Stimulated activated CD8-positive, alpha-beta memory T cell treated with anti-CD3 and anti-CD28 coated beads, Interleukin-12 subunit alpha, Interleukin-12 subunit beta, amount 100 ng/mL, for 1 hour (primary cell): ENCODE data around the gene IP6K2.

ENCODE experiments used
- DNase-seq: peaks from one replicate; pipeline ENCODE4 v3.0.0-alpha.2; 2020; ENCODE audit warnings: low read depth

IP6K2 gene

GRCh38 chr3:48663489-48664312, 53.3 kb downstream of the IP6K2 start:
- peak; percentile 68 for DNase-seq

DNA sequence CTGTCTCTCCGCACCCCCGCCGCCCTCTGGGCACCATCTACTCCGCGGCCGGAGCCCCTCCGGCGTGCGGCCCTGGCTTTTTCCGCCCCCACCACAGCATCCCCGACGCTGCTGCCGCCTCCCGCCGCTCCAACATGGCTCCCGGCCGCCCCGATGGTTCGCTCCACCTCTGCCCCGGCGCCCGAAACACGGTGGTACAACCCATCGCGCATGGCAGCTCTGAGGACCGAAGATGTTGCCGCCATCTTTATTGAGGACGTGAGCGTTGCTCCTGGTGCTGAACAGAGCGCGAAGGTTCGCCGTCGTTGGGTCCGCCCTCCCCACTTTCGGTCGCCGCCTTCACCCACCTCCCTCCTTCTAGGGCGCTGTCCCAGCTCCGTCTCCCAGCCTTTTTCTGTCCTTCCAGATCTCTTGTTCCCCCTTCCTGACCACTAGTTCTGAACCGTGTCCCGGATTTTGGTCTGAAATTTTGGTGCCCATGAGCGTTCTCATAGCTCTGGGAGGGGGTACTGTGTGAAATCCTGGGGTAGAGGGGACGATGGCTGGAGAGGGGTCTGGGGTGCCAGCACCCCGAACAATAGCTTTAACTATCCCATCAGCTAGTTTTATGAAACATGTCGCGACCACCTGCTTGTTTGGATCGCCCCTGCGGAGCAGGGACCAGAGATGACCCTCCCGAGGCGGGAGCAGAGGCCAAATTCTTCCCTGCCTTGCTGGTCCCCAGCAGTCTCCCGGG, 54.1 kb downstream of the IP6K2 start, which contains the start of gene CELSR3:
Gene CELSR3, minus strand, starts transcription at position 134 of the 736 bp plus-strand sequence. CDS start 252 bp downstream, outside the sequence.
- DNase-seq: peak; percentile 19

DNA sequence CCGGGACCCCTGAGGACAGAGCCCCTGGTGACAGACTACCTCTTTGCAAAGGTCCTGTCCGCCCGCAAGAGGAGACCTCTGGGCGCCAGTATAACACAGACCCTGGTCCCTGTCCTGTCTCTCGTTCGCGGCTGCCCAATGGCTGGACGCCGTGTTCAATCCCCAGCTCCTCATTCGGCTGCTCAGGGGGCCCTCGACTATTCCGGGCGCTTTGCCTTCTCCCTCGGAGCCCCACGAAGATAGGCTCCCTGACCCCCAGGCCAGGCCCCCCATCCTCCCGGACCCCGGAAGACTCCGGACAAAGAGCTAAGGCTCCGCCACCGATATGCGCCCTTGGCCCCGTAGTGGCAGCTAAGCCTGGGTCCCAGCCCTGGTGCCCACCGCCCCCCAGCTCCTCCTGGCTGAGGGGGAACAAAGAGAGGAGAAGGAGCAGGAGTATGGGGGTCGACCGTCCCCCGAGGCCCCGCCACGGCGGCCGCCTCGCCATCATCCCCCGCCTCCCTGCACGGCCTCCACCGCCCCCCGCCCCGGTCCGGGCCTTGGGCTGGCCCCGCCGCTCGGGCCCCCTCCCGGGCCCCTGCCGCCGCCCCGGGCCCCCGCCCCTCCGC, 54.8 kb downstream of the IP6K2 start:
- DNase-seq: no peak

- DNase-seq: peak; percentile 64
Observed at GRCh38 chr3:48661501-48662144, 55.4 kb downstream of the IP6K2 start.

GRCh38 chr3:48660800-48661400, 56.1 kb downstream of the IP6K2 start:
- DNase-seq: no peak

DNA sequence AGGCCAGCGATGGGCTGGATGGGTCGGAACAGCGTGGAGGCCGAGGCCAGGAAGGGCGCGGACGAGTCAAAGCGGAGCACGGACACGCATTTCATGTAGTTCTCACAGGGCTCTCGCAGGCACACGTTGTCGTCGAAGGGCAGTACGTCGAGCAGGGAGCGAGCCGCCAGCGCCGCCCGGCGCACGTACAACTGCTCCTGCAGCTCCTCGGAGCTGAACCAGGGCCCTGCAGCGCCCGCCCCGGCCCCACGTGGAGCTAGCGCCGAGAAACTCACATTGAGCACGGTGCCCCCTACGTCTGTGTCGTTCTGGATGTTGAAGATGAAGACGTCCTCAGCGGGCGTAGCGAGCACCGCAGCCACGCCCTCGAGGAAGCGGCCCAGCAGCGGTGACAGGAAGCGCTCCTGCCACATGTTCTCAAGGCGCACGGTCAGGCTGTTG, 60.2 kb downstream of the IP6K2 start:
- no peak for DNase-seq

DNA sequence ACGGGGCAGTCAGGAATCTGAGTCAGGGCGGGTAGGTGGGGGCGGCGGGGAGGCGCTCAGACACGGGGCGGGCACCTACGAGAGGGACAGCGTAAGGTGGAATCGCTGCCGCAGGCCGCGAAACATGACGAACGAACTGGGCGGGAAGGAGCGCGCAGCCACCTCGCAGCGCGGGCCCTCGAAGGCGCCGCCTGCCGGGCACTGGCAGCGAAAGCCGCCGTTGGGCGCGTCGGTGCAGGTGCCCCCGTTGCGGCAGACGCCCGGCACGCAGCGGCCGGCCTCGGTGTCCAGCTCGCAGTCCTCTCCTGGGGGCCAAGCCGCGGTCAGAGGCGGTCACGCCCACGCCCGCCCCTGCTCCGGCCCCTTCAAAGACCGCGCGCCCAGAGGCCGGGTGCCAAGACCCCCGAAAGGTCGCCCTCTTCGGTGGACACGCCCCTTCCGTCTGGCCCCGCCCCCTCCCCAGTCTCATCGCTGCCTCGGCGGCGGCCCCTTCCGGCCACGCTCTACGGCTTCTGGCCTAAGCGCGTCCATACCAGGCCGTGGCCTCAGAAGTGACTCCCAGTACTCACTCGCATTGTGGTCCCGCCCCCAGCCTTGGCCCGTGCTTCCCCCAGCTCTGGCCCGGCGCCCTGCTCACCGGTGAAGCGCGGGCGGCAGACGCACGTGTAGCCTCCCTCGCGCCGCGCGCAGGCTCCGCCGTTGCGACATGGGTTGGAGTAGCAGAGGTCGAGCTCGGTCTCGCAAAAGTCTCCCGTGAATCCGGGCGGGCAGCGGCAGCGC, 60.8 kb downstream of the IP6K2 start:
- peak; percentile 65 for DNase-seq

DNA sequence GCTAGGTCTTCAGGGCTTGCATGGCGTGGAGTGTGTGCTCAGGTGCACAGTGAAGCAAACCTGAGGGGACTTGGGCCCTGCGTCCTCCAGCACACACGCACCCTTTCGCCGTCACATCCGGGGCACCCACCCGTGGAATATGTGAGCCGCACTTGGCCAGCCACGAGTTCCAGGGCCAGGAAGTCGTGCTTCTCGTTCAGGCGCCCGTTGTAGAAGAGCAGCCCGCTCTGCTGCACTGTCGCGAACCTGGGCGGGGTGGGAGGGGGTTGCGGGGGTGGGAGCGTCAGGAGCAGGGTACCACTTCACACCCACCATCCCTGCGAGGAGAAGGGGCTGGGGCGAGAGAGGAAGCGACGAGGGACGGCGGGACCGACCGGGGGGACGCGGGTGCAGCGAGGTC, 61.4 kb downstream of the IP6K2 start:
- DNase-seq: peak; percentile 40

DNA sequence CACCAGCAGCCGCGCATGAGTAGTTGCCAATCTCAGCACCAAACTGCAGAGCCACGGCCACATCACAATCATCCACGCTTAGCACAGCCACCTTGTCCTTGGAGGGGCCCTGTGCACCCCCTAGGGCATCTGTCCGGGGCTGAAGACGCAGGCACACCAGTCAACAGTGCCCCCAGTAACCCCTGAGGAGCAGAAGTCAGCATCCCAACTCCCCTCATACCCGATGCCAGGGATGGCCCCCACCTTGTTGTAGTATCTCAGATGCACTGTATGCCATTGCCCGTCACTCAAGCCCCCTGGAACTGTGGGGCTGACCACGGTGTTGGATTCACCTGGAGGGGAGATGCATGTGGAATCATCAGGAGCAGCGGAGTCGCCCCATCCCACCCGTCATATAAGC, 62.0 kb downstream of the IP6K2 start:
- DNase-seq: no peak

DNA sequence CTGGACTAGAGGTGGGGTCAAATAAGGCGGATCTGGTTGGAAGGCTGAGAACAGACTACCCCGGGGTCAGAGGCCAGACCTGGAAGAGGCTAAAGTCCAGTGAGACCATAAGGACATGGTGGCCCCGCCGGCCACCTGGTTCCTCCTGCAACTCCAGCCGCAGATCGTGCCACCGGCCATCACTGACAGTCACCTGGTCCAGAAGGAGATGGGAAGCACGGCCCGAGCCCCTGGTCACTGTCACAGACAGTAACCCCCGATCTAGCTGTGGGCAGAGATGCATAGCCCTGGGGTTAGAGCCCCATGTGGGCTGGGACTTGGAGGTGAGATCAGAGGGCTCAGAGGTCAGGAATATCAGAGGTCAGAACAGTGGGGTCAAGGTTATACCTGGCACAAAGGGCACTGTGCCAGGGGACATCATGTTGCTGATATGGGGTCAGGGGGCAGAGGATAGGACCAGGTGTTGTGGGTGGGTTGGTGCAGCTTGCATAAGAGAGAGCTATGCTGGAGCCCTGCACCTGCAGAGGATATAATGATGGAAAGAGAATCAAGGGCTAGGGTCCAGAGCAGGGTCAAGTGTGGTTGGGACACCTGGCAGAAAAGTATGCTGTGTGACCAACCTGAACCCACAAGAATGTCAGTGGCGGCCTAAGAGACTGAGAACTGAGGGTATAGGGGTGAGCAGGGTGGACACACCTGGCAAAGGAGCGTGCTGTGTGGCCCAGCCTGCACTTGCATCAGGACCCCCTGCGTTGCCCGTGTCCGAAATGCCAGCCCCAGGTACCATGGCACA, 63.9 kb downstream of the IP6K2 start:
- DNase-seq: no peak

GRCh38 chr3:48651771-48652170, 65.2 kb downstream of the IP6K2 start:
- no peak for DNase-seq

GRCh38 chr3:48650723-48651122, 66.3 kb downstream of the IP6K2 start:
- no peak for DNase-seq

DNA sequence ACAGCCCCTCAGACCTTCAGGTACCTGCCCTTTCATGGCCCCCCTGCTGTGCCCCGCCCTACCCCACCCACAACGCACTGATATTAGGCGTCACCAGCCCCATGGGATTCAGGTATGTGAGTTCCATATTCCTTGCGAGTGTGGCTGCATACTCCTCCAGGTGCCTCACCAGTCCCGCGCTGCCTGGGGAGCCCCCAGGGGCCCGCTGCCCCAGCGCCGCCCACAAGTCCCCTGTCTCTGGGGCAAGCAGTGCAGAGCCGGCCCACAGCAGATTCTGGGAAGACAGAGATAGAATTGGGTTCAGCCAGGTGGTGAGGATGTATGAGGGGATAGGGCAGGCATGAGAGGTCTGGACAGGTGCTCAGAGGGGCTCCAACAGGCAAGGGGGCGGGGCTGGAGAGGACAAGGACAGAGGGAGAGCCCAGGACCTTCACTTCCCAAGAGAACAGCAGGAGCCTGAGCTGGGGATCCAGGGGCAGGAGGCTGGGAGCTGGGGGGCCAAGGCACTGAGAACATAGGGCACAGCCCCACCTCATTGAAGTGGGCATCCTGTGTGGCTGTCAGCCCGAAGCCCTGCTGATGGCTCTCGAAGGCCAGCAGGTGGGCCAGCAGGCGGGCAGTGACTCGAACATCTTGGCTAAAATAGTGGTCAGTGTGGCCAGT, 68.7 kb downstream of the IP6K2 start:
- no peak for DNase-seq

DNA sequence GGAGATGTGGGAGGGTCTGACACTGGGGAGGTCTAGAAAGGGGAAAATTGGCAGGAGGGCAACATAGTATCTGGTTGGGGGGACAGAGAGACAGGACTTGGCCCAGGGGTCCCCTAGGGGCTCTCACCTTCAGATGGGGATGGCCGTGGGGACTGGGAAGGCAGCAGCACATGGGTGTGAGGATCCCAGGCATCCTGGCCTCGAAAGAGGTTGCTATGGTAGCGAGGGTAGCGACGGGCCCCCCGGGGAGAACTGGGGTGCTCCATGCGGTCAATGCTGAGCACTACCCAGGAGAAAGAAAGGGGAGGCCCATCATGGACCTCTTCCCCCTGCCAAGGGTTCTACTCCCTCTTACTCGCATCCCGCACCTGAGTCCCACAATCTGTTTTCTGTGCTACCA, 69.3 kb downstream of the IP6K2 start:
- no peak for DNase-seq

DNA sequence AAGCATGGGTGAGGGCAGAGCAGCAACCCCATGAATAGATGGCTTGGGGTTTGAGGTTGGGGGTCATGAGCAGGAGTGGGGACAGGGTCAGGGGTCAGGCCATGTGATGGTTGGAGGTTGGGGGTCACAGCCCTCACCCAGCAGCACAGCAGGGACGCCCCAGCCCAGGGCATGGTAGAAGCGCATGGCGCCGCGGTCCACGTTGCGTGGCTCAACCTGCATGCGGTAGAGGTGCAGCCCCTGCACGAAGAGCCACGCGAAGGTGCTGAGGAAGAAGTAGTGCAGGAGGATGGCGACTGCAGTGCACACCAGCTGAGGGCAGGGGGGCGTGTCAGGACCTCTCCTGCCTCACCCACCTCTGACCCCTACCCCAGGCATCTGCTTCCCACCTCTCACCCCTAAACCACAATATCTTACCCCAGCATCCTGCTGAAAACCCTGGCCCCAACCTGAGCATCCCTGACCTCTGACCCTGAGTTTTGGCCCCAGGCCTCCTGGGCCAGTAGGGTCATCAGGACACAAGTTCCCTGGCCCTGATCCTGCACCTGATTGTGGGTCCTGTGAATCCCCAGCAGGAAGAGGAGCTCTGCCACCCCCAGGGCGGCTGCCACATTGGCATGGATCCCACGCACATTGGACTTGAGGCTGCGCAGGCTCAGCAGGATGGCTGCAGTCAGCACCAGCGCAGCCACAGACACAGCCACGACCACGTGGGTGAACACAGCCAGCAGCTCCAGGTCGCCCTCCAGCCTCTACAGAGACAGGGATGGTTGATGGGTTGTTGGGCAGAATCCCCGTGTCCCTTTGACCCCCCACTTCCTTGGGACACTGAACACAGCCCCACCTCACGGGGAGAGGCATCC, 71.9 kb downstream of the IP6K2 start:
- no peak for DNase-seq

GRCh38 chr3:48642605-48643004, 74.4 kb downstream of the IP6K2 start:
- DNase-seq: no peak

DNA sequence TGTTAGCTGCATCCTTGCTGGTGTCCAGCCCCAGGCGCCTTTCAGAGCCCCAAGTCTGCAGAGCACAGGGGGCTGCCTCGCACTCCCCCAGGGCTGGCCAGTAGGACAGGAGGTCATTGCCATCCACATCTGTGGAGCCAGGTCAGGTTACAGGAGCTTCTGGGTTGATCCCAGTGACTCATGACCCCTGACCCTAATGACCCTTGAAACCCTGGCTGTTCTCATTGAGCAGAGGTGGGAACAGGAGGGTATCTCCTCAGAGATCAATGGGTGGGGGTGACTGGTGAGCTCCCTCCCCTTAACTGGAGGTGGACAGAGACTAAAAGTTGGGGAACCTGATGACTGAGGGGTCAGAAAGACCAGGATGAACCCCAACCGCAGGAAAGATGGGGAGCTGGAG, 75.6 kb downstream of the IP6K2 start:
- no peak for DNase-seq

GRCh38 chr3:48639944-48640606, 76.9 kb downstream of the IP6K2 start:
- no peak for DNase-seq
